Testis (tissue), 2 donors: ENCODE results near the gene PIGS.

ENCODE experiments used
- POLR2A ChIP-seq: fragments of 450-650 bp; IDR thresholded peaks from one replicate; pipeline ENCODE4 v1.6.1; 2017; ENCODE audit warnings: antibody characterized with exemption, mild to moderate bottlenecking, moderate library complexity
- TF ChIP-seq, protein P1 (sequence below), 3 experiments: fragments of 450-650 bp in 2 of 3; fragments of 200-600 bp in 1 of 3; sonication (generic) in 1 of 3; IDR thresholded peaks; one replicate each; pipeline ENCODE4 v1.5.1; 2016 to 2019; ENCODE audit warnings: antibody characterized with exemption in 3 of 3, mild to moderate bottlenecking in 2 of 3, moderate library complexity in 1 of 3

DNA sequence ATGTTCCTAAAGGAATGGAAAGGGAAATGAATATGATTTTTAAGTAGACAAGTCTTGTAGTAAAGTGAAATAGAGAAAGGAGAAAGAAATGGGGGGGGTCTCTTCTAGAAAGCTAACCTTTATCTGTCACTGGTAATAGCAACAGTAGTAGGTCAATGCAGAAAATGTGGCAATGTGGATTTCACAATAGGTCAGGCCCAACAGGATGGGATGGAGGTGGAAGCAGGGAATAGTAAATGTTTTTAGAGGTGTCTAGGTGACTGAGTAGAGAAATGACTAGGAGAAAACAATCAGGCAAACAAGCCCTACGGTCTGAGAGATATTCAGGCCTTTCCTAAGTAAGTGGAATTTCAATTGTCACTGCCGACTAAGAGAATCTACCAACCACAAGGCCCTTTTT, 48.7 kb upstream of the PIGS start:
- TF ChIP-seq, protein P1, sequence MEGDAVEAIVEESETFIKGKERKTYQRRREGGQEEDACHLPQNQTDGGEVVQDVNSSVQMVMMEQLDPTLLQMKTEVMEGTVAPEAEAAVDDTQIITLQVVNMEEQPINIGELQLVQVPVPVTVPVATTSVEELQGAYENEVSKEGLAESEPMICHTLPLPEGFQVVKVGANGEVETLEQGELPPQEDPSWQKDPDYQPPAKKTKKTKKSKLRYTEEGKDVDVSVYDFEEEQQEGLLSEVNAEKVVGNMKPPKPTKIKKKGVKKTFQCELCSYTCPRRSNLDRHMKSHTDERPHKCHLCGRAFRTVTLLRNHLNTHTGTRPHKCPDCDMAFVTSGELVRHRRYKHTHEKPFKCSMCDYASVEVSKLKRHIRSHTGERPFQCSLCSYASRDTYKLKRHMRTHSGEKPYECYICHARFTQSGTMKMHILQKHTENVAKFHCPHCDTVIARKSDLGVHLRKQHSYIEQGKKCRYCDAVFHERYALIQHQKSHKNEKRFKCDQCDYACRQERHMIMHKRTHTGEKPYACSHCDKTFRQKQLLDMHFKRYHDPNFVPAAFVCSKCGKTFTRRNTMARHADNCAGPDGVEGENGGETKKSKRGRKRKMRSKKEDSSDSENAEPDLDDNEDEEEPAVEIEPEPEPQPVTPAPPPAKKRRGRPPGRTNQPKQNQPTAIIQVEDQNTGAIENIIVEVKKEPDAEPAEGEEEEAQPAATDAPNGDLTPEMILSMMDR (IDR thresholded peaks at IDR 0.05): no peak
- TF ChIP-seq POLR2A: no peak
